Tibial nerve (tissue), 4 donors: ENCODE data around the gene FAM20A. TPM values are rescaled to one million over a fixed set of nuclear protein-coding genes. Genes with fewer than 3 reads are reported as not detected.
"Not testable (repeated sequence)": the region's sequence is repeated elsewhere in the genome, so short reads cannot be mapped to it uniquely, and the experiment has no call there.

ENCODE experiments used
- DNase-seq, 2 donors: peaks; one replicate each; pipeline ENCODE4 v3.0.0-alpha.2; 2019; ENCODE audit warnings: low spot score in 2 of 2
- H3K27ac ChIP-seq, 4 donors: fragments of 200-600 bp; sonication (generic) in 3 of 4; one replicate each; pipeline ENCODE4 v1.5.1; 2017 to 2019; ENCODE audit warnings: mild to moderate bottlenecking in 1 of 4
- H3K27me3 ChIP-seq, 2 donors: fragments of 200-600 bp; sonication (generic) in 1 of 2; one replicate each; pipeline versions ENCODE4 v1.5.1 to v1.6.0; 2017 to 2019
- H3K36me3 ChIP-seq, 3 donors: fragments of 200-600 bp; sonication (generic); one replicate each; pipeline ENCODE4 v1.5.1; 2018 to 2019
- H3K4me1 ChIP-seq, 4 donors: fragments of 200-600 bp; sonication (generic) in 3 of 4; one replicate each; pipeline ENCODE4 v1.5.1; 2017 to 2019
- H3K4me3 ChIP-seq, 4 donors: fragments of 200-600 bp; sonication (generic) in 3 of 4; one replicate each; pipeline ENCODE4 v1.5.1; 2017 to 2019; ENCODE audit warnings: mild to moderate bottlenecking in 1 of 4, moderate library complexity in 1 of 4
- H3K9me3 ChIP-seq, 4 donors: fragments of 200-600 bp; sonication (generic) in 3 of 4; one replicate each; pipeline ENCODE4 v1.5.1; 2017 to 2019
- EP300 ChIP-seq, 2 donors: sonication (generic); formaldehyde crosslinking; IDR thresholded peaks; one replicate each; pipeline ENCODE4 v1.6.1; 2017; ENCODE audit warnings: antibody characterized with exemption in 2 of 2, mild to moderate bottlenecking in 1 of 2
- POLR2A ChIP-seq, 2 donors: fragments of 450-650 bp; IDR thresholded peaks; one replicate each; pipeline ENCODE4 v1.6.1; 2017; ENCODE audit warnings: antibody characterized with exemption in 2 of 2, mild to moderate bottlenecking in 2 of 2, moderate library complexity in 2 of 2
- WGBS, 2 donors: methylation state at CpG; one replicate each; pipeline ENCODE4 v1.1.5; 2018; 5-methylcytosine and 5-hydroxymethylcytosine counted together
- total RNA-seq, 4 donors: library from RNA; depleted of rRNA; stranded (reverse); fragments of >200 nt; gene quantifications; one replicate each; pipeline ENCODE4 v1.1.0, GENCODE V29; 2016
- TF ChIP-seq, protein P1 (sequence below), 5 experiments: fragments of 200-600 bp in 3 of 5; fragments of 450-650 bp in 2 of 5; sonication (generic) in 3 of 5; IDR thresholded peaks; one replicate each; pipeline ENCODE4 v1.5.1; 2016 to 2019; ENCODE audit warnings: antibody characterized with exemption in 5 of 5, mild to moderate bottlenecking in 3 of 5, moderate library complexity in 2 of 5

FAM20A gene
- total RNA-seq, 4 donors from 2014 or later = 9.4 to 104 (median 25.7) TPM

DNA sequence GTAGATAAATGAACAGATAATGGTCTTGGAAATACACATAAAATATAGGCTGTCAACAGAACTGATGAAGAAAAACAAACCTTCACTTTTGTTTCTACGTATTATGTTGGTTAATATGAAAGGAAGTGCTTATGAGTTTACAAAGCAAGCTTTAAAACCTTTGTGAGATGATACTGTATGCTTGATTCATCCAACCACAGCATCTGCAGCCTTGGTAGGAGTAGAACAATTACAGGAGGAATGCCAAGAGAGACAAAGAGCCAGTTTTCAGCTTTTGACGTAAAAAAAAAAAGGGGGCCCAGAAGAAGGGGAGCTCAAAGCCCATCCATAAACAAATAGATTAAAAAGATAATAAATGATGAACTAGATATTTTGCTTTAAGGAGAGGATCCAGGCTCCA lies 13.3 kb downstream of the FAM20A start:
- WGBS, 2 donors = 38 to 59% methylated on average over 2 of the region's 2 CpGs
- Histone ChIP-seq H3K9me3 (peaks cover 0 to 8% (median 0%) of the 10 kb centered on the region in 4 donors), H3K4me1 (peaks cover 0 to 31% (median 3%) of the 10 kb centered on the region in 4 donors), H3K4me3 (no peak overlapping the region), H3K27ac (no peak overlapping the region), H3K27me3 (no peaks in the 10 kb centered on the region), H3K36me3 (peaks cover 0 to 5% (median 0%) of the 10 kb centered on the region in 3 donors)
- no peak for DNase-seq
- no peak for TF ChIP-seq POLR2A (IDR thresholded peaks at IDR 0.05)
- no peak for TF ChIP-seq EP300 (IDR thresholded peaks at IDR 0.05)
- TF ChIP-seq, protein P1, sequence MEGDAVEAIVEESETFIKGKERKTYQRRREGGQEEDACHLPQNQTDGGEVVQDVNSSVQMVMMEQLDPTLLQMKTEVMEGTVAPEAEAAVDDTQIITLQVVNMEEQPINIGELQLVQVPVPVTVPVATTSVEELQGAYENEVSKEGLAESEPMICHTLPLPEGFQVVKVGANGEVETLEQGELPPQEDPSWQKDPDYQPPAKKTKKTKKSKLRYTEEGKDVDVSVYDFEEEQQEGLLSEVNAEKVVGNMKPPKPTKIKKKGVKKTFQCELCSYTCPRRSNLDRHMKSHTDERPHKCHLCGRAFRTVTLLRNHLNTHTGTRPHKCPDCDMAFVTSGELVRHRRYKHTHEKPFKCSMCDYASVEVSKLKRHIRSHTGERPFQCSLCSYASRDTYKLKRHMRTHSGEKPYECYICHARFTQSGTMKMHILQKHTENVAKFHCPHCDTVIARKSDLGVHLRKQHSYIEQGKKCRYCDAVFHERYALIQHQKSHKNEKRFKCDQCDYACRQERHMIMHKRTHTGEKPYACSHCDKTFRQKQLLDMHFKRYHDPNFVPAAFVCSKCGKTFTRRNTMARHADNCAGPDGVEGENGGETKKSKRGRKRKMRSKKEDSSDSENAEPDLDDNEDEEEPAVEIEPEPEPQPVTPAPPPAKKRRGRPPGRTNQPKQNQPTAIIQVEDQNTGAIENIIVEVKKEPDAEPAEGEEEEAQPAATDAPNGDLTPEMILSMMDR (IDR thresholded peaks at IDR 0.05) = no peak

DNA sequence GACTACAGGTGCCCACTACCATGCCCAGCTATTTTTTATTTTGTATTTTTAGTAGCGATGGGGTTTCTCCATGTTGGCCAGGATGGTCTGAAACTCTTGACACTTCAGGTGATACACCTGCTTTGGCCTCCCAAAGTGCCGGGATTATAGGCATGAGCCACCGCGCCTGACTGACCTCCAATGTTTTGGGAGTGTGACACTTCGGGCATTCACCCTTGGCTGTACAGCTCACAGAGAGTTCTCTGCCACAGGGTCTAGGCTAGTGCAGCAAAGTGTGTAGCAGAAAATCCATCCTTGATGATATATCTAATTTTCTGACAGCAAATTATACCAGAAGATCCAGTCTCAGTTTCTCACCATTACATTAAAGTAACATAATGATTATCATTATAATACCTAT lies 14.1 kb downstream of the FAM20A start:
- Histone ChIP-seq H3K4me3 (no peak overlapping the region), H3K27ac (no peak overlapping the region), H3K27me3 (no peaks in the 10 kb centered on the region), H3K4me1 (peaks cover 0 to 23% (median 3%) of the 10 kb centered on the region in 4 donors), H3K9me3 (peaks cover 0 to 8% (median 0%) of the 10 kb centered on the region in 4 donors), H3K36me3 (peaks cover 0 to 5% (median 0%) of the 10 kb centered on the region in 3 donors)
- DNase-seq = no peak
- 96 to 98% methylated on average over 5 of the region's 5 CpGs for WGBS, 2 donors
- TF ChIP-seq EP300 (IDR thresholded peaks at IDR 0.05) = no peak

DNA sequence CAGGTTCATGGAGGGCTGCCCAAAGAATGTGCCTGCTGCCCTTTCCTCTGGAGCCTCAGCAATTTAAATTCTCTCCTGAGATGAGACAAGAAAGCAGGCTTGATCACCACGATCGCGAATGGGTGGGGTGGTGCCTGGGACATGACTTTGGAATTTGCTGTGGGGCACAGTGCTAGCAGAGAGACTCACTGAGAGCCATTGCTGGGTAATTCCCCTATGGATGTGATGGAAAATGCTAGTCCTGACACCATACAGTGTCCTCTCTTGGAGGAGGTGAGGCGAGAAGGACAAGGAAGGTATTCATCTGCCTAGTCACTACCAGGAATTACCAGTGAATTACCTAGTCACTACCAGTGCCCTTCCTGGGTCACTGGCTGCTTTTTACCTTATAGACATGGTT lies 15.5 kb downstream of the FAM20A start:
- H3K36me3 ChIP-seq = peaks cover 0 to 5% (median 0%) of the 10 kb centered on the region in 3 donors
- no peak overlapping the region for H3K4me3 ChIP-seq
- DNase-seq = no peak
- TF ChIP-seq POLR2A (IDR thresholded peaks at IDR 0.05) = no peak
- TF ChIP-seq, protein P1 (IDR thresholded peaks at IDR 0.05) = no peak
- TF ChIP-seq EP300 (IDR thresholded peaks at IDR 0.05) = no peak
- H3K27me3 ChIP-seq = no peaks in the 10 kb centered on the region
- WGBS, 2 donors = 32 to 47% methylated on average over 4 of the region's 4 CpGs
- peaks cover 0 to 22% (median 4%) of the 10 kb centered on the region in 4 donors for H3K4me1 ChIP-seq
- H3K27ac ChIP-seq = no peak overlapping the region
- H3K9me3 ChIP-seq = peaks cover 0 to 8% (median 0%) of the 10 kb centered on the region in 4 donors

DNA sequence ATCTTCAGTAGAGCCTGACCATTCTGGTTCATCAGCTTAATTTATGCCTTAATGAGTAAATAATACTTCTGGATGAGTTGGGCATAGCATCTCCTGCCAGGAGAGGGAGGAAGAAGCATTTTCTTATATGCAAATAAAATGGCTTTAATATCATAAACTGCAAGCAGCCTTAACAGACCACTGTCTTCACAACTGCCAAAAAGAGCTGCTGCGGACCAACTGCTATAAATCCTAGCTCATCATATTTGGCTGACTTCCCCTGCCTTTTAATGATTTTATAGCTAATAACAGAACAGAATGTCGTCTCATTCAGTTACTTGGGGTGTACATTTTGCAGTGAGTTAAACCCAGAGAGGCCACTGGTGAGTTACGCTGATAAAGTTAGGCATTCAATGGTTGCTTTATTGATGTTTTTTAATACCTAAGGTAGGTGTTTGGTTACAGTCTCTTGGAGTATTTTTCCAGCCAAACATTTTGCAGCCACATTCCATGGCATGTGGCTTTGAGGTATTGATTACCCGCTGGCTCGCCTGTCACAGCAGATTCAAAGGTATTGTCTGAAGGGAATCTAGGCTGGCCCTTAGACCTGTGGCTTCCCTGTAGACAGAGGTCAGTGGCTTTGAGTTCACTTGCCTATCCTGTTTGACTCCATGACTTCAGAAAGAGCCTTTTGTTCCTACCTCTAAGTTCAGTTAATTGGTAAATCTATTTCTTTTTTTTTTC lies 16.4 kb downstream of the FAM20A start:
- WGBS, 2 donors = 56 to 62% methylated on average over 5 of the region's 5 CpGs
- Histone ChIP-seq H3K27me3 (no peaks in the 10 kb centered on the region), H3K4me1 (peaks cover 0 to 31% (median 12%) of the 10 kb centered on the region in 4 donors), H3K27ac (no peak overlapping the region), H3K4me3 (no peak overlapping the region), H3K9me3 (peaks cover 0 to 8% (median 0%) of the 10 kb centered on the region in 4 donors), H3K36me3 (peaks cover 0 to 5% (median 0%) of the 10 kb centered on the region in 3 donors)
- DNase-seq = no peak
- TF ChIP-seq POLR2A (IDR thresholded peaks at IDR 0.05) (no peak), EP300 (IDR thresholded peaks at IDR 0.05) (no peak)
- TF ChIP-seq, protein P1 (IDR thresholded peaks at IDR 0.05) = no peak

DNA sequence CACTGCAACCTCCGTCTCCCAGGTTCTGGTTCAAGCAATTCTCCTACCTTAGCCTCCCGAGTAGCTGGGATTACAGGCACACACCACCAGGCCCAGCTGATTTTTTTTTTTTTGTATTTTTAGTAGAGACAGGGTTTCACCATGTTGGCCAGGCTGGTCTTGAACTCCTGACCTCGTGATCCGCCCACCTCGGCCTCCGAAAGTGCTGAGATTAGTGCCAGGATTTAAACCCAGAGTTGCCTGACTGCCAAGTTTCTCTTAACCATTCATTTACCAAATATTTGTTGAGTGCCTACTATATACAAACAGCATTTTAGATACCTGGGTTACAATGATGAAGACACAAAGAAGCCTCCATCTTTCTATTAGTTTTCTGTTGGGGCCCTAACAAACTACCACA lies 18.3 kb downstream of the FAM20A start:
- H3K9me3 ChIP-seq, H3K4me3 ChIP-seq, H3K27ac ChIP-seq, H3K27me3 ChIP-seq, DNase-seq, H3K36me3 ChIP-seq: not testable (repeated sequence)
- 48 to 59% methylated on average over 6 of the region's 6 CpGs for WGBS, 2 donors
- H3K4me1 ChIP-seq = peaks cover 0 to 48% (median 19%) of the 10 kb centered on the region in 4 donors

DNA sequence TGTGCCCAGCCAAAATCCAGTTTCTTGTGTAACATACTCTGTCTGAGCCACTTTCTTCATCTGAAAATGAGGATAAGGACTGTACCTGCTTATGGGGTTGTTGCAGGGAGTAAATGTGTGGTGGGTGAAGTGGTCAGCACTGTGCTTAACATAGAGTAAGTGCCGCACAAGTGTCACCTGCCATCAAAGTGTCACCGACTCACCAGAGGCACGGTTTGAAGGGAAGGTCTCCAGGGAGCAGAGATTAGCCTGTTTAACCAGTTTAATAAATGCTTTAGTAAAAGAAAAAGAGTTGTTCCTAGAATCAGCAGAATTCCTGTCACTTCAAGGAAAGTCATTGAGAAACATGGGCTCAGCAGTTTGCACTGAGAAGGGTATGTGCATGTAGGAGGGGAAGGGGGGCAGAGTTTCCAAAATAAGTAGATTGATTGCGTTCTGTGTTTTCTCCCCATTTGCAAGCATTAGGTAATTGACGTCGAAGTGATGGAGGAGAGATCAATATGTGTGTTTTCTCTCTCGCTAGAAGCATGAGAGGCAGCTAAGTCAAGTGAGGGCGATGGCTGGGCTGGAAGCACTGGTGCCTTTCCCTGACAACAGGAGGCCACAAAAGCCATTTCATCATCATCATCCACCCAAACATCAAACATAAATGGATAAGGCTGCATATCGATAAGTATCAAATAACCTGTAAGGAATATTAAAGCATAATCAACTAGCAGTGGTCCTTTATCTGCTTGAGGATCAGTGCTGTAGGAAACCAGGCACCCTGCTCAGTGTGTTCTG lies 19.1 kb downstream of the FAM20A start:
- WGBS, 2 donors = 88 to 93% methylated on average over 9 of the region's 9 CpGs
- Histone ChIP-seq H3K9me3 (no peaks in the 10 kb centered on the region), H3K4me1 (peaks cover 0 to 54% (median 24%) of the 10 kb centered on the region in 4 donors), H3K27ac (peak overlapping the region in 1 of 4 donors; percentile 36), H3K27me3 (no peaks in the 10 kb centered on the region), H3K36me3 (no peaks in the 10 kb centered on the region), H3K4me3 (no peak overlapping the region)
- no peak for TF ChIP-seq EP300 (IDR thresholded peaks at IDR 0.05)
- TF ChIP-seq, protein P1 (IDR thresholded peaks at IDR 0.05) = no peak
- TF ChIP-seq POLR2A (IDR thresholded peaks at IDR 0.05) = no peak
- DNase-seq = no peak
